Neuronal stem cell (in vitro differentiated cells): ENCODE measurements around the gene CTTNBP2.

Experiments used
- DNase-seq: peaks from one replicate; pipeline ENCODE4 v3.0.0-alpha.2; 2013; ENCODE audit warnings: low spot score
- H2AFZ ChIP-seq: one replicate; pipeline ENCODE4 v1.6.1; 2013; ENCODE audit warnings: mild to moderate bottlenecking, low read length, inconsistent platforms
- H2AK5ac ChIP-seq: 2 replicates; pipeline ENCODE4 v1.6.1; 2013; ENCODE audit warnings: low read depth, mild to moderate bottlenecking, inconsistent platforms, low read length, moderate library complexity, mixed read lengths
- H2BK120ac ChIP-seq: 2 replicates; pipeline ENCODE4 v1.6.1; 2013; ENCODE audit warnings: low read depth, mild to moderate bottlenecking, inconsistent platforms, low read length, moderate library complexity, mixed read lengths
- H2BK12ac ChIP-seq: one replicate; pipeline ENCODE4 v1.6.1; 2013; ENCODE audit warnings: low read length, inconsistent platforms
- H2BK15ac ChIP-seq: 2 replicates; pipeline ENCODE4 v1.6.1; 2013; ENCODE audit warnings: mild to moderate bottlenecking, low read length, inconsistent platforms, mixed read lengths
- H2BK5ac ChIP-seq: one replicate; pipeline ENCODE4 v1.6.1; 2013; ENCODE audit warnings: inconsistent platforms, mild to moderate bottlenecking, low read length, moderate library complexity
- H3K14ac ChIP-seq: one replicate; pipeline ENCODE4 v1.6.1; 2013; ENCODE audit warnings: low read length, inconsistent platforms
- H3K18ac ChIP-seq: 2 replicates; pipeline ENCODE4 v1.6.1; 2013; ENCODE audit warnings: low read length, inconsistent platforms
- H3K23ac ChIP-seq: 2 replicates; pipeline ENCODE4 v1.6.1; 2013; ENCODE audit warnings: low read depth, mild to moderate bottlenecking, mixed read lengths, low read length, inconsistent platforms; ENCODE audit not compliant: poor library complexity
- H3K27ac ChIP-seq: replicated peaks from 3 replicates; pipeline ENCODE4 v1.5.1; 2013; ENCODE audit warnings: low read length, inconsistent platforms
- H3K27me3 ChIP-seq, 3 experiments: 2 replicates each; pipeline ENCODE4 v1.6.1; 2013; ENCODE audit warnings: low read length in 3 of 3, mild to moderate bottlenecking in 2 of 3, inconsistent platforms in 1 of 3, low read depth in 1 of 3, mixed read lengths in 1 of 3, moderate library complexity in 1 of 3; ENCODE audit not compliant: control insufficient read depth in 3 of 3, insufficient read depth in 3 of 3
- H3K36me3 ChIP-seq, 2 donors: replicated peaks in 1 of 2; 2 replicates each; pipeline ENCODE4 v1.6.1; 2013; ENCODE audit warnings: low read length in 2 of 2; ENCODE audit not compliant: control insufficient read depth in 2 of 2, insufficient read depth in 2 of 2
- H3K4ac ChIP-seq: 2 replicates; pipeline ENCODE4 v1.6.1; 2013; ENCODE audit warnings: inconsistent platforms, mild to moderate bottlenecking, low read length, moderate library complexity
- H3K4me1 ChIP-seq, 2 donors: 1 replicate in 1 of 2; 2 replicates in 1 of 2; pipeline ENCODE4 v1.6.1; 2013; ENCODE audit warnings: low read length in 2 of 2, low read depth in 1 of 2; ENCODE audit not compliant: control insufficient read depth in 2 of 2, insufficient read depth in 1 of 2
- H3K4me2 ChIP-seq: one replicate; pipeline ENCODE4 v1.6.1; 2013; ENCODE audit warnings: mild to moderate bottlenecking, low read length, inconsistent platforms; ENCODE audit not compliant: insufficient read depth, poor library complexity, severe bottlenecking
- H3K4me3 ChIP-seq, 2 donors: 2 replicates each; pipeline ENCODE4 v1.5.1; 2013; ENCODE audit warnings: low read length in 2 of 2, mild to moderate bottlenecking in 2 of 2, inconsistent platforms in 1 of 2, moderate library complexity in 1 of 2
- H3K79me1 ChIP-seq: one replicate; pipeline ENCODE4 v1.6.1; 2013; ENCODE audit warnings: low read depth, mild to moderate bottlenecking, inconsistent platforms, low read length, moderate library complexity
- H3K9ac ChIP-seq: one replicate; pipeline ENCODE4 v1.6.1; 2013; ENCODE audit warnings: mild to moderate bottlenecking, low read depth, low read length, inconsistent platforms; ENCODE audit not compliant: poor library complexity
- H3K9me3 ChIP-seq, 2 donors: replicated peaks in 1 of 2; 2 replicates each; pipeline versions ENCODE3 to v1.6.1; 2013; ENCODE audit warnings: low read length in 2 of 2, mild to moderate bottlenecking in 2 of 2, inconsistent platforms in 1 of 2, low read depth in 1 of 2, mixed read lengths in 1 of 2, moderate library complexity in 1 of 2; ENCODE audit not compliant: control insufficient read depth in 2 of 2, insufficient read depth in 1 of 2
- H4K8ac ChIP-seq: one replicate; pipeline ENCODE4 v1.6.1; 2013; ENCODE audit warnings: low read depth, mild to moderate bottlenecking, inconsistent platforms, low read length, moderate library complexity
- H4K91ac ChIP-seq: one replicate; pipeline ENCODE4 v1.6.1; 2013; ENCODE audit warnings: low read length, low read depth, mild to moderate bottlenecking, inconsistent platforms; ENCODE audit not compliant: poor library complexity
- WGBS, 2 donors: extraction: QIAGEN DNeasy Blood & Tissue Kit; methylation state at CpG; one replicate each; pipeline ENCODE4 v1.1.7; 2013; ENCODE audit warnings: missing lambda C conversion rate in 2 of 2, mixed read lengths in 1 of 2; ENCODE audit not compliant: insufficient read length in 2 of 2, insufficient replicate concordance in 1 of 2; ENCODE audit errors: extremely low coverage in 2 of 2; 5-methylcytosine and 5-hydroxymethylcytosine counted together

The CTTNBP2 gene

DNA sequence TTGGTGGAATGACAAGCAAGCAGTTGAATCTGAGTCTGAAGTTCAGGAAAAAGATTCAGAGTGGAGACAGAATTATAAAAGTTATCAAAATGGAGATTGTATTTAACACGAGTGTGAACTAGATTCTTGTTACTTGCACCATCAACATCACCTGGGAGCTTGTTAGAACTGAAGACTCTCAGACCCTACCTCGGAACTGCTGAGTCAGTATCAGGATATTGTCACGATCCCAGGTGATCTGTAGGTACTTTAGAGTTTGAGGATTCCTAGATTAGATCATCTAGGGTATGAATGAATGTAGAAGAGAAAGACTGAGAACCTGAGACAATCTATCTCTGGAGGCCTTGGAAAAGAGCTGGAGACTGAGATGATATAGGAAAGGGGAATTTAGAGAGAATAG is 194.1 kb downstream of the CTTNBP2 start:
- no peak overlapping the region for H3K27ac ChIP-seq
- H2BK5ac ChIP-seq = no peak overlapping the region
- no peak overlapping the region for H3K4me3 ChIP-seq
- no peak overlapping the region for H4K8ac ChIP-seq
- H3K79me1 ChIP-seq = no peaks in the 10 kb centered on the region
- H2BK12ac ChIP-seq = no peak overlapping the region
- no peak for DNase-seq
- no peak overlapping the region for H3K18ac ChIP-seq
- no peaks in the 10 kb centered on the region for H3K27me3 ChIP-seq
- H4K91ac ChIP-seq = no peak overlapping the region
- H3K4me2 ChIP-seq = no peak overlapping the region
- H3K4me1 ChIP-seq = peaks cover 10 to 26% of the 10 kb centered on the region in 2 donors
- no peaks in the 10 kb centered on the region for H3K36me3 ChIP-seq
- no peaks in the 10 kb centered on the region for H3K9me3 ChIP-seq
- H2BK15ac ChIP-seq = no peak overlapping the region
- no CpG with 5 or more reads among the region's 3 CpGs for WGBS, 2 donors
- H2AFZ ChIP-seq = no peak overlapping the region
- no peak overlapping the region for H3K9ac ChIP-seq
- H3K23ac ChIP-seq = no peak overlapping the region
- no peak overlapping the region for H3K14ac ChIP-seq
- no peak overlapping the region for H3K4ac ChIP-seq
- no peak overlapping the region for H2BK120ac ChIP-seq
- H2AK5ac ChIP-seq = no peak overlapping the region

DNA sequence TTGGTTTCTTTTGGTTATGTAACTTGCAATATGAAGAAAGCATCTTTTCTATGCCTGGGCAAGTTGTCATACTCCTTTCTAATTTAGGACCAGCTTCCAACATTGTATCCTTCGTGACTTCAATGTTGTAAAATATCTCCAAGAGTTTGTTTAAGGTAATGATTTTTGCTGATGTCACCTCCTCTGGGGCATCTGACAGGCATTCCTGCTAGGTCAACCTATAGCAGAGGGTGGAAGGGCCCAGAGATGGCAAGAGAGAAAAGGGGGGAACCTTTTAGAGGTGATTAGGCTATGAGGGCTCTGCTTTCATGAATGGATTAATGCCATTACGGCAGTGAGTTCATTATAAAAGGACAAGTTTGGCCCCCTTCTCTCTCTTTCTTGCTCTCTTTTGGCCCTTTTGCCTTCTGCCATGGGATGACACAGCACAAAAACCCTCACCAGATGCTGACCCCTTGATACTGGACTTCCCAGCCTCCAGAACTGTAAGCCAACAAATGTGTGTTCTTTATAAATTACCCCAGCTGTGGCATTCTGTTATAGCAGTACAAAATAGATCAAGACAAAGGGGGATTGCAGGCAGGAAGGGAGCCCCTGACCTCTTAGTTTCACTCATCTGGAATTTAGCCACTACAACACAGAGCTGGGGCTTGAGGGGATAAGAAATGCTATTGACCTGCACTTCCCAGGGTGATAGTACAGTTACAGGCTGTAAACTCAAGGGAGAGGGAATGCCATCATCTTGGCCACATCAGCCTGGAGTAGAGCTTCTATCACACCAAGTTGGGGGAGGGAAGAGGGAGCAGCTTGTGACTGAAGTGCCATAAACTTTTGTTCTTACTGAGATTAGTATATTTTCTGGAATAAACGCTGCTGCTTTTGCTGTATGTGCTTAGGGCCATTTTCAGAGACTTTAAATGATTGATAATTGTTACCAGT is 197.5 kb downstream of the CTTNBP2 start:
- no peaks in the 10 kb centered on the region for H3K79me1 ChIP-seq
- no peaks in the 10 kb centered on the region for H3K27me3 ChIP-seq
- H3K36me3 ChIP-seq = no peaks in the 10 kb centered on the region
- H3K4me1 ChIP-seq = peaks cover 12 to 29% of the 10 kb centered on the region in 2 donors
- no peak overlapping the region for H2BK5ac ChIP-seq
- H4K8ac ChIP-seq = no peak overlapping the region
- H3K4ac ChIP-seq = no peak overlapping the region
- H2BK120ac ChIP-seq = no peak overlapping the region
- no peak overlapping the region for H3K14ac ChIP-seq
- DNase-seq = no peak
- no peak overlapping the region for H2BK15ac ChIP-seq
- H3K9ac ChIP-seq = no peak overlapping the region
- WGBS, 2 donors = no CpG with 5 or more reads among the region's 3 CpGs
- H2AFZ ChIP-seq = peak overlapping the region; percentile 65
- H3K23ac ChIP-seq = no peak overlapping the region
- no peak overlapping the region for H3K18ac ChIP-seq
- no peaks in the 10 kb centered on the region for H3K9me3 ChIP-seq
- H3K4me2 ChIP-seq = no peak overlapping the region
- no peak overlapping the region for H4K91ac ChIP-seq
- H3K27ac ChIP-seq = no peak overlapping the region
- no peak overlapping the region for H2BK12ac ChIP-seq
- H3K4me3 ChIP-seq = no peak overlapping the region
- no peak overlapping the region for H2AK5ac ChIP-seq

DNA sequence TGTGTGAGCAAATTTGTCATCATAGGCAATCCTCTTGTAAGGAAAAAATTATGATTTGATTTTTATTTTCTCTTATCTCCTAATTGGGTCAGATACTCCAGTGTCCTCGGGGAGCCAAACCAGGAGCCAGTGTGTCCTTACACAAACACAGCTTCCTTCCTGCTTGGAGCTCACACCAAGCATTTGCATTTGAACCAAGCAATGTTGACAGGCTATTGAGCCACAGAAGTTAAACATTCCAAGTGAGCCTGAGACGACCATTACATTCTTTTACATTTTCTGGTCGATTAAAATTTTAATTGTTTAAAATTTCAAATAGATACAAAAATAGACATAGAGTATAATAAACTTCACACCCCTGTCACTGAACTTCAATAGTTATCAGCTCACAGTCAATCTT is 198.6 kb downstream of the CTTNBP2 start:
- Histone ChIP-seq H3K27me3 (no peaks in the 10 kb centered on the region), H3K18ac (no peak overlapping the region), H2AFZ (no peak overlapping the region), H3K14ac (no peak overlapping the region), H3K27ac (no peak overlapping the region), H2BK5ac (no peak overlapping the region), H3K36me3 (no peaks in the 10 kb centered on the region), H2BK12ac (no peak overlapping the region), H3K4me2 (no peak overlapping the region), H3K4me1 (peaks cover 12 to 29% of the 10 kb centered on the region in 2 donors), H2AK5ac (no peak overlapping the region), H4K8ac (no peak overlapping the region), H4K91ac (no peak overlapping the region), H3K9me3 (no peaks in the 10 kb centered on the region), H3K9ac (no peak overlapping the region), H2BK15ac (no peak overlapping the region), H3K4me3 (no peak overlapping the region), H3K4ac (no peak overlapping the region), H3K79me1 (no peaks in the 10 kb centered on the region), H2BK120ac (no peak overlapping the region), H3K23ac (no peak overlapping the region)
- WGBS, 2 donors = no CpG with 5 or more reads among the region's 3 CpGs
- no peak for DNase-seq

DNA sequence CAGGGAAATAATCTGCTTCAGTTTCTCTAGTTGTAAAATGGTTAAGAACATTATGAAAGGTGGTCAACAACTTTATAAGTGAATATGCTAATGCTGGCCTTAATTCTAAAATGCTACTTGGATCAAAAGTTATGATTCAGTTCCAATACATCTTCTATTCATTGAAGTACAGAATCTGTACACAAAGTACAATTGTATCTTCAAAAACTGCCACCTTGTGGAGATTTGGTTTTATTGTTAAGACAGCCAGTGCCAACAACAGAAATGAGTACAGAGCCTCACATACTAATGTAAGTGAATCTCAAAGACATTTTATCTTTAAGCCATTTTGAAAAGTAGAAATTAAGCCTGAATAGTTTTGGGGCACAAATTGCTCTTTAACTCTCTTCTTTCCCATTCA is 199.4 kb downstream of the CTTNBP2 start:
- H3K4me1 ChIP-seq = peaks cover 12 to 29% of the 10 kb centered on the region in 2 donors
- DNase-seq = no peak
- no peak overlapping the region for H3K4me2 ChIP-seq
- H3K9ac ChIP-seq = no peak overlapping the region
- H3K4me3 ChIP-seq = no peak overlapping the region
- H4K91ac ChIP-seq = no peak overlapping the region
- H3K4ac ChIP-seq = no peak overlapping the region
- H2BK120ac ChIP-seq = no peak overlapping the region
- no peak overlapping the region for H2BK5ac ChIP-seq
- H3K23ac ChIP-seq = no peak overlapping the region
- no peak overlapping the region for H2BK12ac ChIP-seq
- H3K36me3 ChIP-seq = no peaks in the 10 kb centered on the region
- no peak overlapping the region for H2AK5ac ChIP-seq
- H2AFZ ChIP-seq = peak overlapping the region; percentile 53
- H3K14ac ChIP-seq = no peak overlapping the region
- H3K9me3 ChIP-seq = no peaks in the 10 kb centered on the region
- no peaks in the 10 kb centered on the region for H3K27me3 ChIP-seq
- peak overlapping the region; percentile 15 for H3K27ac ChIP-seq
- H2BK15ac ChIP-seq = no peak overlapping the region
- H4K8ac ChIP-seq = no peak overlapping the region
- H3K18ac ChIP-seq = no peak overlapping the region
- no peaks in the 10 kb centered on the region for H3K79me1 ChIP-seq
